GM18951 (cell line): ENCODE measurements around the gene SIDT2.
A peak's percentile ranks its signal among the peaks of the same experiment; 100 is the strongest.
"Not testable (repeated sequence)": the region's sequence is repeated elsewhere in the genome, so short reads cannot be mapped to it uniquely, and the experiment has no call there.

Source experiments
- POLR2A ChIP-seq: IDR thresholded peaks from 4 replicates; pipeline ENCODE4 v1.6.1; 2011; ENCODE audit warnings: mild to moderate bottlenecking; ENCODE audit not compliant: insufficient read length, insufficient read depth; ENCODE audit errors: extremely low read depth
- in situ Hi-C: fragments of 300-500 bp; cut with MboI; formaldehyde crosslinking; loops from one replicate; pipeline ENCODE4 v1.12.0; 2022; ENCODE audit warnings: low sequenced_read_pairs, mixed read lengths, inconsistent platforms; ENCODE audit not compliant: unreplicated experiment

The SIDT2 gene

GRCh38 chr11:117178210-117179034 is at the start of gene SIDT2:
Gene SIDT2 (plus strand): TSS chr11:117178743. CDS start chr11:117179264, 521 bp downstream.
- in situ Hi-C loops = no loop called here
- TF ChIP-seq POLR2A = peak; percentile 76

DNA sequence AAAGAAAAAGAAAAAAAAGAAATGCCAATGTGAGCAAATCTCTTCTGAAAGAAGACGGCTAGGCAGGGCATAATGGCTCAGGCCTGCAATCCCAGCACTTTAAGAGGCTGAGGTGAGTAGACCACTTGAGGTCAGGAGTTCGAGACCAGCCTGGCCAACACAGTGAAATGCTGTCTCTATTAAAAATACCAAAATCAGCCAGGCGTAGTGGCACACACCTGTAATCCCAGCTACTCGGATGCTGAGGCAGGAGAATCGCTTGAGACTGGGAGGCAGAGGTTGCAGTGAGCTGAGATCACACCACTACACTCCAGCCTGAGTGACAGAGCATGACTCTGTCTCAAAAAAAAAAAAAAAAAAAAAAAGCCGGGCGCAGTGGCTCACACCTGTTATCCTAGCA is 48.1 kb upstream of the SIDT2 start:
- in situ Hi-C loops = not testable (repeated sequence)

DNA sequence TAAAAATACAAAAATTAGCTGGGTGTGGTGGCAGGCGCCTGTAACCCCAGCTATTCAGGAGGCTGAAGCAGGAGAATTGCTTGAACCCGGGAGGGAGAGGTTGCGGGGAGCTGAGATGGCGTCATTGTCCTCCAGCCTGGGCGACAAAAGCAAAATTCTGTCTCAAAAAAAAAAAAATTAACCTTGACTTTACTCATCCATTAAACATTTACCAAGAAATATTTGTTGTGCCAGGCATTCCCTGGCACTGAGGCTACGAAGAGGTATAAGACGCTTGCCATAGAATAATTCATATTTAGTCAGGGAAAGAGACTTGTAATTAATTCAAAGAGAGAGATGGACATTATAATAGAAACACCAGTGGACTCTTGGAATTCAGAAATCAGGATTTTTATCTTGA is 47.7 kb upstream of the SIDT2 start:
- TF ChIP-seq POLR2A = no peak
- in situ Hi-C loops = no loop called here

DNA sequence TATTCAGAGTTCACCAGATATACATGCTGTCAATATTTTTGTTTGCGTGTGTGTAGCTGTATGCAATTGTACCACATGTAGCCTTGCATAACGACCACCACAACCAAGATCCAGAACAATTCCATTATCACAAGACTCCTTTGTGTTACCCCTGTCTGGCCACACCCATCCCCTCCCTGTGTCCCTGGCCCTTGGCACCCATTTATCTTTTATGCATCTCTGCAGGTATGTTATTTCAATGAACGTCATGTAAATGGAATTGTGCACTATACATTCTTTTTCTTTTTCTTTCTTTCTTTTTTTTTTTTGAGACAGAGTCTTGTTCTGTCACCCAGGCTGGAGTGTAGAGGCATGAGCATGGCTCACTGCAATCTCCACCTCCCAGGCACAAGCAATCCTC is 44.1 kb upstream of the SIDT2 start:
- no peak for TF ChIP-seq POLR2A
- in situ Hi-C loops = no loop called here

GRCh38 chr11:117134979-117135378 is 43.6 kb upstream of the SIDT2 start:
- in situ Hi-C loops = loop anchor here (5.0 kb wide), 1 partner anchor 72 kb away; no protein-coding TSS in a partner anchor

- in situ Hi-C loops = loop anchor here (5.0 kb wide), 1 partner anchor 70 kb away; no protein-coding TSS in a partner anchor
Measured at GRCh38 chr11:117137223-117138086, 41.1 kb upstream of the SIDT2 start.

- no peak for TF ChIP-seq POLR2A
Measured at GRCh38 chr11:117143390-117143789, 35.2 kb upstream of the SIDT2 start.

GRCh38 chr11:117143871-117144476 is 34.6 kb upstream of the SIDT2 start, which contains the start of gene PAFAH1B2:
Gene PAFAH1B2 (plus strand): TSS chr11:117144287. CDS start chr11:117152448, 8,161 bp downstream.
- in situ Hi-C loops = no loop called here
- peak; percentile 83 for TF ChIP-seq POLR2A

More at GRCh38 chr11:117143390-117143789, 35.2 kb upstream of the SIDT2 start:
- in situ Hi-C loops = no loop called here

DNA sequence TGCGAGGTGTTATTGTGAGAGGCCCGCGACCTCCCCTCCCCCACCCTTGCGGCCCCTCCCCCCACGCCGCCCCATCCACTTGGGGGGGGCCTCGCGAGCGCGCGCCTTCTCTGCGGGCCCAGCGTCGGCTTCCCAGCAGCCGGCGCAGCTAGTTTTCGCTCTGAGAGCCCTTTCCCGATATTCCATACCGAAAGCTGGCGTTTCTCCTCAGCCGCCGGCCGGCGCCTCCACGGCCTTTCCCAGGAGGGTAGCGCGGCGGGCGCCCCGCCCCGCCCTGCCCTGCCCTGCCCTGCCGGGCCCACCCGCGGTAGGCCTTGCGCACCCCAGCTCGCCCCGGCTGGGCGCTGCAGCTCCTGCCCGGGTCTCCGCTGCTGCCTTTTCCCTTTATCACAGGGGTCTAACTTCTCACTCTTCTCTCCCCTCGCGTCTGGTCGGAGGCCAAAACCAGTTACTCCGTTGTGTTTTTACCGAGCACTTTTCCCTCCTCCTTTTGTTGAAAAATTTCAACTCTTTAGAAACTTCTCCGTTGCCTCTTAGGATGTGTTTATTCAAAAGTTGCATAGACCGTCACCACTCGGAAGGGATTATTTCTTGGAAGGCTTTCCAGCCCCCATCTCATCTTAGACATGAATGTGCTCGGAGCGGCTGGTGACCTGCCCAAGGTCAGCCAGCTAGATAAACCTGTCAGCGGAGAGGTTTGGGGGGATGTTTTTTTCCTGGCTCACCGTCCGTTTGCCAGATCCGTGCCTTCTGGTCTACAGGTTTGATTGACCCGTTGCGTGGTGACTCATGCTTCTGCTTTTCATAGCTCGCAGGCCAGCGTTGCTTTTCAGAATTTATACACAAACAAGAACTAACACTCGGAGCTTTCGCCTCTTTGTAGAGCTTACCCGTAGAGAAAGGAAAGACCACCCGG is 33.8 kb upstream of the SIDT2 start:
- in situ Hi-C loops = no loop called here
- no peak for TF ChIP-seq POLR2A

GRCh38 chr11:117145393-117145761 is 33.2 kb upstream of the SIDT2 start:
- in situ Hi-C loops = no loop called here

GRCh38 chr11:117146521-117146920 is 32.0 kb upstream of the SIDT2 start:
- in situ Hi-C loops = no loop called here
- TF ChIP-seq POLR2A = no peak

More at GRCh38 chr11:117145393-117145761, 33.2 kb upstream of the SIDT2 start:
- TF ChIP-seq POLR2A = no peak

- in situ Hi-C loops = no loop called here
- TF ChIP-seq POLR2A = no peak
Measured at GRCh38 chr11:117152066-117152465, 26.5 kb upstream of the SIDT2 start.
